HCT116 (cell line): Measurements from ENCODE around the gene ANO3.

Experiments
- EZH2phosphoT487 ChIP-seq: fragments of 200-600 bp; IDR thresholded peaks from 2 replicates; pipeline ENCODE4 v1.6.1; 2018; ENCODE audit warnings: antibody characterized with exemption, borderline replicate concordance
- POLR2A ChIP-seq: IDR thresholded peaks from 2 replicates; pipeline ENCODE4 v1.7.0; 2011; ENCODE audit warnings: borderline replicate concordance; ENCODE audit not compliant: insufficient read depth, insufficient read length; ENCODE audit errors: extremely low read depth
- SP1 ChIP-seq: IDR thresholded peaks from 2 replicates; pipeline ENCODE4 v1.6.1; 2012; ENCODE audit warnings: low read depth
- YY1 ChIP-seq: IDR thresholded peaks from 2 replicates; pipeline ENCODE4 v1.6.1; 2011; ENCODE audit warnings: low read length, low read depth, moderate library complexity, mild to moderate bottlenecking; ENCODE audit not compliant: insufficient replicate concordance; ENCODE audit errors: extremely low read depth
- TF ChIP-seq, protein P1 (sequence below), 3 experiments: fragments of 200-600 bp in 1 of 3; sonication (generic) in 1 of 3; IDR thresholded peaks in 2 of 3; conservative IDR thresholded peaks in 1 of 3; 2 replicates each; pipeline ENCODE4 v1.5.1; 2012 to 2017; ENCODE audit warnings: low read depth in 2 of 3, low read length in 2 of 3, antibody characterized with exemption in 1 of 3, borderline replicate concordance in 1 of 3, control low read depth in 1 of 3, mild to moderate bottlenecking in 1 of 3, mixed read lengths in 1 of 3, mixed run types in 1 of 3, moderate library complexity in 1 of 3; ENCODE audit not compliant: insufficient read depth in 1 of 3
- TF ChIP-seq, protein P2 (sequence below): IDR thresholded peaks from 2 replicates; pipeline ENCODE4 v1.6.1; 2012

DNA sequence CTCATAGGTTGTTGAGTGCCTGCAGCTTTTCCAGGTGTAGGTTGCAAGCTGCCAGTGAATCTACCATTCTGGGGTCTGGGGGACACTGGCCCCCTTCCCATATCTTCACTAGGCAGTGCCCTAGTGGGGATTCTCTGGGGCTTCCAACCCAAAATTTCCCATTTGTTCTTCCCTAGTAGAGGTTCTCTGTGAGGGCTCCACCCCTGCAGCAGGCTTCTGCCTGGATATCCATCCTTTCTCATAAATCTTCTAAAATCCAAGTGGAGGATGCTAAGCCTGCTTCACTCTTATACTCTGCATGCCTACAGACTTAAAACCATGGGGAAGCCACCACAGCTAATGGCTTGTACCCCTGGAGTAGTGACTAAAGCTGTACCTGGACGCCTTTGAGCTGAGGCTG is 33.4 kb downstream of the ANO3 start:
- TF ChIP-seq, protein P1, sequence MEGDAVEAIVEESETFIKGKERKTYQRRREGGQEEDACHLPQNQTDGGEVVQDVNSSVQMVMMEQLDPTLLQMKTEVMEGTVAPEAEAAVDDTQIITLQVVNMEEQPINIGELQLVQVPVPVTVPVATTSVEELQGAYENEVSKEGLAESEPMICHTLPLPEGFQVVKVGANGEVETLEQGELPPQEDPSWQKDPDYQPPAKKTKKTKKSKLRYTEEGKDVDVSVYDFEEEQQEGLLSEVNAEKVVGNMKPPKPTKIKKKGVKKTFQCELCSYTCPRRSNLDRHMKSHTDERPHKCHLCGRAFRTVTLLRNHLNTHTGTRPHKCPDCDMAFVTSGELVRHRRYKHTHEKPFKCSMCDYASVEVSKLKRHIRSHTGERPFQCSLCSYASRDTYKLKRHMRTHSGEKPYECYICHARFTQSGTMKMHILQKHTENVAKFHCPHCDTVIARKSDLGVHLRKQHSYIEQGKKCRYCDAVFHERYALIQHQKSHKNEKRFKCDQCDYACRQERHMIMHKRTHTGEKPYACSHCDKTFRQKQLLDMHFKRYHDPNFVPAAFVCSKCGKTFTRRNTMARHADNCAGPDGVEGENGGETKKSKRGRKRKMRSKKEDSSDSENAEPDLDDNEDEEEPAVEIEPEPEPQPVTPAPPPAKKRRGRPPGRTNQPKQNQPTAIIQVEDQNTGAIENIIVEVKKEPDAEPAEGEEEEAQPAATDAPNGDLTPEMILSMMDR (IDR thresholded peaks at IDR 0.05 in 2 of 3, conservative IDR thresholded peaks at IDR 0.05 in 1 of 3; ENCODE audit: borderline replicate concordance in 1 of 3, insufficient read depth in 1 of 3, low read depth in 2 of 3, low read length in 2 of 3), result no peak
- TF ChIP-seq, protein P2, sequence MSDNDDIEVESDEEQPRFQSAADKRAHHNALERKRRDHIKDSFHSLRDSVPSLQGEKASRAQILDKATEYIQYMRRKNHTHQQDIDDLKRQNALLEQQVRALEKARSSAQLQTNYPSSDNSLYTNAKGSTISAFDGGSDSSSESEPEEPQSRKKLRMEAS, result no peak
- TF ChIP-seq POLR2A (no peak), SP1 (no peak), YY1 (no peak), EZH2phosphoT487 (no peak)
